Measurements from ENCODE around the gene SHC2. TPM values are rescaled to one million over a fixed set of nuclear protein-coding genes. Genes with fewer than 3 reads are reported as not detected.

The SHC2 gene
- total and polyA plus RNA-seq, 2 of the 13 experiments (the other 11 are each of a cell fraction or from before 2014, with no cell fraction given): 9.0 to 18.3 TPM

DNA sequence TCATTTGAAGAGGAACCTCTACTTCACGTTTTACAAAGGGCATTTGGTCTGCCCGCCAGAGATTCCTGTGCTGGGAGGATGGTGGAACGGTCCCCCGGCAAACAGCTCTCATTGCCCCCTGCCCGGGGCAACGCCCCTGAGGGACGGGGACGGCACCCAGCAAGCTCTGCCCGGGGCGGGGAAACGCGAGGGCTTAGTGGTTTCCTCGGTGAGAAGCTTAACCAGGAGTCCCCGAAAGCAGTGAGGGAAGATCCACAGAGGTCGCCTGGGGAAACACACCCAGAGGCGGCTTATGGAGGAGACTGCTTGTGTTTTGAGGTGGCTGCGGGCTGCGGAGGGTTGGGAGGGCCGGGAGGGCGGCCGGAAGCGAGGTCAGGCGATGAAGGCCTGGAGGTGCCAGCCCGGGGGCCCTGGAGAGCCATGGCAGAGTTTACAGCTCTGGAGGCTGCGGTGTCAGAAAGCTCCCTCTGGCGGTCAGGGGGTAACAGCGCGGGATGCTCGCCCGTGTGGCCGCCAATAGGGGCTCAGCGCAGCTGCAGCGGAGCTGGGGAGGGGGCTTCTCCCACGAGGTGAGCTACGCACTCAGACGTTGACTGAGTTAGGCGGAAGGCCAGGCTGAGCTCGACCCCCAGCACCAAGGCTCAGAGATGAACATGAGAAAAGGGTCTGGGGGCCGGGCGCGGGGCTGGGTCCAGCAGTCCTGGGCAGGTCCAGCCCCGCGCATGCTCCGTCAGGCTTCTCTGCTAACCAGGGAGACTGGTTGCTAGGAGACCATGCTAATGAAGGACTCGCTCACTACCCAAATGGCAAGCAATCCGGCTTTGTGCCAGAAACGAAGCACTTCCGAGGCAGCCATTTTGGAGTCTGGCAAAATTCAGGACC, 45.8 kb upstream of the SHC2 start (continued):
- TF ChIP-seq, protein P1, sequence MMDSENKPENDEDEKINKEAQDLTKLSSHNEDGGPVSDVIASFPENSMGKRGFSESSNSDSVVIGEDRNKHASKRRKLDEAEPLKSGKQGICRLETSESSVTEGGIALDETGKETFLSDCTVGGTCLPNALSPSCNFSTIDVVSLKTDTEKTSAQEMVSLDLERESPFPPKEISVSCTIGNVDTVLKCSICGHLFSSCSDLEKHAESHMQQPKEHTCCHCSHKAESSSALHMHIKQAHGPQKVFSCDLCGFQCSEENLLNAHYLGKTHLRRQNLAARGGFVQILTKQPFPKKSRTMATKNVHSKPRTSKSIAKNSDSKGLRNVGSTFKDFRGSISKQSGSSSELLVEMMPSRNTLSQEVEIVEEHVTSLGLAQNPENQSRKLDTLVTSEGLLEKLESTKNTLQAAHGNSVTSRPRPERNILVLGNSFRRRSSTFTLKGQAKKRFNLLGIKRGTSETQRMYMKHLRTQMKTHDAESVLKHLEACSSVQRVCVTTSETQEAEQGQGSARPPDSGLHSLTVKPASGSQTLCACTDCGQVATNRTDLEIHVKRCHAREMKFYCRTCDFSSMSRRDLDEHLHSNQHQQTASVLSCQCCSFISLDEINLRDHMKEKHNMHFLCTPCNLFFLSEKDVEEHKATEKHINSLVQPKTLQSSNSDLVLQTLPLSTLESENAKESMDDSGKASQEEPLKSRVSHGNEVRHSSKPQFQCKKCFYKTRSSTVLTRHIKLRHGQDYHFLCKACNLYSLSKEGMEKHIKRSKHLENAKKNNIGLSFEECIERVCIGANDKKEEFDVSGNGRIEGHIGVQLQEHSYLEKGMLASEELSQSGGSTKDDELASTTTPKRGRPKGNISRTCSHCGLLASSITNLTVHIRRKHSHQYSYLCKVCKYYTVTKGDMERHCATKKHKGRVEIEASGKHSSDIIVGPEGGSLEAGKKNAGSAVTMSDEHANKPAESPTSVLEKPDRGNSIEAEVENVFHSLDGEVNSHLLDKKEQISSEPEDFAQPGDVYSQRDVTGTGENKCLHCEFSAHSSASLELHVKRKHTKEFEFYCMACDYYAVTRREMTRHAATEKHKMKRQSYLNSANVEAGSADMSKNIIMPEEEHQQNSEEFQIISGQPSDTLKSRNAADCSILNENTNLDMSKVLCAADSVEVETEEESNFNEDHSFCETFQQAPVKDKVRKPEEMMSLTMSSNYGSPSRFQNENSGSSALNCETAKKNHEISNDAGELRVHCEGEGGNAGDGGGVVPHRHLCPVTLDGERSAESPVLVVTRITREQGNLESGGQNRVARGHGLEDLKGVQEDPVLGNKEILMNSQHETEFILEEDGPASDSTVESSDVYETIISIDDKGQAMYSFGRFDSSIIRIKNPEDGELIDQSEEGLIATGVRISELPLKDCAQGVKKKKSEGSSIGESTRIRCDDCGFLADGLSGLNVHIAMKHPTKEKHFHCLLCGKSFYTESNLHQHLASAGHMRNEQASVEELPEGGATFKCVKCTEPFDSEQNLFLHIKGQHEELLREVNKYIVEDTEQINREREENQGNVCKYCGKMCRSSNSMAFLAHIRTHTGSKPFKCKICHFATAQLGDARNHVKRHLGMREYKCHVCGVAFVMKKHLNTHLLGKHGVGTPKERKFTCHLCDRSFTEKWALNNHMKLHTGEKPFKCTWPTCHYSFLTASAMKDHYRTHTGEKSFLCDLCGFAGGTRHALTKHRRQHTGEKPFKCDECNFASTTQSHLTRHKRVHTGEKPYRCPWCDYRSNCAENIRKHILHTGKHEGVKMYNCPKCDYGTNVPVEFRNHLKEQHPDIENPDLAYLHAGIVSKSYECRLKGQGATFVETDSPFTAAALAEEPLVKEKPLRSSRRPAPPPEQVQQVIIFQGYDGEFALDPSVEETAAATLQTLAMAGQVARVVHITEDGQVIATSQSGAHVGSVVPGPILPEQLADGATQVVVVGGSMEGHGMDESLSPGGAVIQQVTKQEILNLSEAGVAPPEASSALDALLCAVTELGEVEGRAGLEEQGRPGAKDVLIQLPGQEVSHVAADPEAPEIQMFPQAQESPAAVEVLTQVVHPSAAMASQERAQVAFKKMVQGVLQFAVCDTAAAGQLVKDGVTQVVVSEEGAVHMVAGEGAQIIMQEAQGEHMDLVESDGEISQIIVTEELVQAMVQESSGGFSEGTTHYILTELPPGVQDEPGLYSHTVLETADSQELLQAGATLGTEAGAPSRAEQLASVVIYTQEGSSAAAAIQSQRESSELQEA (CRISPR knock-in tag; IDR thresholded peaks at IDR 0.05; ENCODE audit: not compliant biosample characterization): no peak
- TF ChIP-seq ZNF572 (CRISPR knock-in tag; IDR thresholded peaks at IDR 0.05) (peak; percentile 44; the same call in 1 of the 2 replicates), CHD2 (IDR thresholded peaks at IDR 0.05; ENCODE audit: low read depth, low read length) (no peak), ZNF136 (CRISPR knock-in tag; IDR thresholded peaks at IDR 0.05; ENCODE audit: low read depth) (no peak), ZSCAN22 (CRISPR knock-in tag; IDR thresholded peaks at IDR 0.05) (no peak), ZNF607 (CRISPR knock-in tag; IDR thresholded peaks at IDR 0.05; ENCODE audit: borderline replicate concordance) (peak; percentile 37; the same call in 1 of the 2 replicates), FOXC1 (CRISPR knock-in tag; IDR thresholded peaks at IDR 0.05; ENCODE audit: borderline replicate concordance) (no peak)
- TF ChIP-seq, protein P2, sequence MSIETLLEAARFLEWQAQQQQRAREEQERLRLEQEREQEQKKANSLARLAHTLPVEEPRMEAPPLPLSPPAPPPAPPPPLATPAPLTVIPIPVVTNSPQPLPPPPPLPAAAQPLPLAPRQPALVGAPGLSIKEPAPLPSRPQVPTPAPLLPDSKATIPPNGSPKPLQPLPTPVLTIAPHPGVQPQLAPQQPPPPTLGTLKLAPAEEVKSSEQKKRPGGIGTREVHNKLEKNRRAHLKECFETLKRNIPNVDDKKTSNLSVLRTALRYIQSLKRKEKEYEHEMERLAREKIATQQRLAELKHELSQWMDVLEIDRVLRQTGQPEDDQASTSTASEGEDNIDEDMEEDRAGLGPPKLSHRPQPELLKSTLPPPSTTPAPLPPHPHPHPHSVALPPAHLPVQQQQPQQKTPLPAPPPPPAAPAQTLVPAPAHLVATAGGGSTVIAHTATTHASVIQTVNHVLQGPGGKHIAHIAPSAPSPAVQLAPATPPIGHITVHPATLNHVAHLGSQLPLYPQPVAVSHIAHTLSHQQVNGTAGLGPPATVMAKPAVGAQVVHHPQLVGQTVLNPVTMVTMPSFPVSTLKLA (IDR thresholded peaks at IDR 0.05): no peak
- TF ChIP-seq, protein P3, sequence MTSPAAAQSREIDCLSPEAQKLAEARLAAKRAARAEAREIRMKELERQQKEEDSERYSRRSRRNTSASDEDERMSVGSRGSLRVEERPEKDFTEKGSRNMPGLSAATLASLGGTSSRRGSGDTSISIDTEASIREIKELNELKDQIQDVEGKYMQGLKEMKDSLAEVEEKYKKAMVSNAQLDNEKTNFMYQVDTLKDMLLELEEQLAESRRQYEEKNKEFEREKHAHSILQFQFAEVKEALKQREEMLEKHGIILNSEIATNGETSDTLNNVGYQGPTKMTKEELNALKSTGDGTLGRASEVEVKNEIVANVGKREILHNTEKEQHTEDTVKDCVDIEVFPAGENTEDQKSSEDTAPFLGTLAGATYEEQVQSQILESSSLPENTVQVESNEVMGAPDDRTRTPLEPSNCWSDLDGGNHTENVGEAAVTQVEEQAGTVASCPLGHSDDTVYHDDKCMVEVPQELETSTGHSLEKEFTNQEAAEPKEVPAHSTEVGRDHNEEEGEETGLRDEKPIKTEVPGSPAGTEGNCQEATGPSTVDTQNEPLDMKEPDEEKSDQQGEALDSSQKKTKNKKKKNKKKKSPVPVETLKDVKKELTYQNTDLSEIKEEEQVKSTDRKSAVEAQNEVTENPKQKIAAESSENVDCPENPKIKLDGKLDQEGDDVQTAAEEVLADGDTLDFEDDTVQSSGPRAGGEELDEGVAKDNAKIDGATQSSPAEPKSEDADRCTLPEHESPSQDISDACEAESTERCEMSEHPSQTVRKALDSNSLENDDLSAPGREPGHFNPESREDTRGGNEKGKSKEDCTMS (CRISPR knock-in tag; conservative IDR thresholded peaks at IDR 0.05): no peak
- TF ChIP-seq, protein P4, sequence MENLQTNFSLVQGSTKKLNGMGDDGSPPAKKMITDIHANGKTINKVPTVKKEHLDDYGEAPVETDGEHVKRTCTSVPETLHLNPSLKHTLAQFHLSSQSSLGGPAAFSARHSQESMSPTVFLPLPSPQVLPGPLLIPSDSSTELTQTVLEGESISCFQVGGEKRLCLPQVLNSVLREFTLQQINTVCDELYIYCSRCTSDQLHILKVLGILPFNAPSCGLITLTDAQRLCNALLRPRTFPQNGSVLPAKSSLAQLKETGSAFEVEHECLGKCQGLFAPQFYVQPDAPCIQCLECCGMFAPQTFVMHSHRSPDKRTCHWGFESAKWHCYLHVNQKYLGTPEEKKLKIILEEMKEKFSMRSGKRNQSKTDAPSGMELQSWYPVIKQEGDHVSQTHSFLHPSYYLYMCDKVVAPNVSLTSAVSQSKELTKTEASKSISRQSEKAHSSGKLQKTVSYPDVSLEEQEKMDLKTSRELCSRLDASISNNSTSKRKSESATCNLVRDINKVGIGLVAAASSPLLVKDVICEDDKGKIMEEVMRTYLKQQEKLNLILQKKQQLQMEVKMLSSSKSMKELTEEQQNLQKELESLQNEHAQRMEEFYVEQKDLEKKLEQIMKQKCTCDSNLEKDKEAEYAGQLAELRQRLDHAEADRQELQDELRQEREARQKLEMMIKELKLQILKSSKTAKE (CRISPR knock-in tag; IDR thresholded peaks at IDR 0.05; ENCODE audit: borderline replicate concordance): no peak
- TF ChIP-seq, protein P5, sequence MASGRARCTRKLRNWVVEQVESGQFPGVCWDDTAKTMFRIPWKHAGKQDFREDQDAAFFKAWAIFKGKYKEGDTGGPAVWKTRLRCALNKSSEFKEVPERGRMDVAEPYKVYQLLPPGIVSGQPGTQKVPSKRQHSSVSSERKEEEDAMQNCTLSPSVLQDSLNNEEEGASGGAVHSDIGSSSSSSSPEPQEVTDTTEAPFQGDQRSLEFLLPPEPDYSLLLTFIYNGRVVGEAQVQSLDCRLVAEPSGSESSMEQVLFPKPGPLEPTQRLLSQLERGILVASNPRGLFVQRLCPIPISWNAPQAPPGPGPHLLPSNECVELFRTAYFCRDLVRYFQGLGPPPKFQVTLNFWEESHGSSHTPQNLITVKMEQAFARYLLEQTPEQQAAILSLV (CRISPR knock-in tag; IDR thresholded peaks at IDR 0.05; ENCODE audit: borderline replicate concordance): 0 out of 2 replicates have a peak, but pooled peaks have one; percentile 43
